ENCODE data around the gene TPPP2.
A peak's percentile ranks its signal among the peaks of the same experiment; 100 is the strongest.

The TPPP2 gene

DNA sequence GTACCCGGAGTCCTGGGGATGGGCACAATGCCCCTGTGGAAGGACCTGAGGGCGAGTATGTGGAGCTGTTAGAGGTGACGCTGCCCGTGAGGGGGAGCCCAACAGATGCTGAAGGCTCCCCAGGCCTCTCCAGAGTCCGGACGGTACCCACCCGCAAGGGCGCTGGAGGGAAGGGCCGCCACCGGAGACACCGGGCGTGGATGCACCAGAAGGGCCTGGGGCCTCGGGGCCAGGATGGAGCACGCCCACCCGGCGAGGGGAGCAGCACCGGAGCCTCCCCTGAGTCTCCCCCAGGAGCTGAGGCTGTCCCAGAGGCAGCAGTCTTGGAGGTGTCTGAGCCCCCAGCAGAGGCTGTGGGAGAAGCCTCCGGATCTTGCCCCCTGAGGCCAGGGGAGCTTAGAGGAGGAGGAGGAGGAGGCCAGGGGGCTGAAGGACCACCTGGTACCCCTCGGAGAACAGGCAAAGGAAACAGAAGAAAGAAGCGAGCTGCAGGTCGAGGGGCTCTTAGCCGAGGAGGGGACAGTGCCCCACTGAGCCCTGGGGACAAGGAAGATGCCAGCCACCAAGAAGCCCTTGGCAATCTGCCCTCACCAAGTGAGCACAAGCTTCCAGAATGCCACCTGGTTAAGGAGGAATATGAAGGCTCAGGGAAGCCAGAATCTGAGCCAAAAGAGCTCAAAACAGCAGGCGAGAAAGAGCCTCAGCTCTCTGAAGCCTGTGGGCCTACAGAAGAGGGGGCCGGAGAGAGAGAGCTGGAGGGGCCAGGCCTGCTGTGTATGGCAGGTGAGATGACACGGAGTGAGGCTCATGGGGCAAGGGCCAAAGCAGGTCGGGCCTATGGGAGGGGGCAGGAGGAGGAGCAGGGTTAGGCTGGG lies 44.6 kb downstream of the TPPP2 start:
- DNase-seq: no peak

DNA sequence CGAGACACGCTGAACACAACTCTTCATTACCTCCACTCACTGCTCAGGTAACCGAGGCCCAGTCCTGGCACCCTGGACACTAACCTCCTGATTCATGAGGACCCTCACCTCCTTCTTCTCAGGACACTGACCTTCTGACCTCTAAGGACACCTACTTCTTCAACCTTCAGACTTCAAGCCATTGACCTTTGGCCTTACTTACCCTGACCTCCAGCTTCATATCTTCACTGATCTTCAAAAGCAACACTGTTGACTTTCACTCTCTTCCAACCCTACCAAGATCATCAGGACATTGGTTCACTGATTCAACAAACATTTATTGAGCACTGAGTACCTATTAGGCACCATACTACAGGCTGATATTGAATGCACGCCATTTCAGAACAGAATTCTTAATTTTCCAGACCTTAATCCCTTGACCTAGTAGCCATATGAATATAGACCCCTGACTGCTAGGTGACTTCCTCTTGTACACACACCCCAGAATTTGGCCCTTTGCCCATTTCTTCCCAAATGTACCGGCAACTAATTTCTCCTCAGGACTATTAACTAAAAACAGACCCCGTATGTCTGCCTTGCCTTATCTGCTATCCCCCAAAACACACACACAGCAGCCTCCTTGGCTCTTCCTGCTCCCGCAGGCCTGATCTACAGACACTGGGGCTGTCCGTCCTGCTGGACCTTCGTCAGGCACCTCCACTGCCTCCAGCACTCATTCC lies 45.9 kb downstream of the TPPP2 start:
- DNase-seq: no peak

GRCh38 chr14:21077672-21078071 lies 47.7 kb downstream of the TPPP2 start:
- DNase-seq: no peak

DNA sequence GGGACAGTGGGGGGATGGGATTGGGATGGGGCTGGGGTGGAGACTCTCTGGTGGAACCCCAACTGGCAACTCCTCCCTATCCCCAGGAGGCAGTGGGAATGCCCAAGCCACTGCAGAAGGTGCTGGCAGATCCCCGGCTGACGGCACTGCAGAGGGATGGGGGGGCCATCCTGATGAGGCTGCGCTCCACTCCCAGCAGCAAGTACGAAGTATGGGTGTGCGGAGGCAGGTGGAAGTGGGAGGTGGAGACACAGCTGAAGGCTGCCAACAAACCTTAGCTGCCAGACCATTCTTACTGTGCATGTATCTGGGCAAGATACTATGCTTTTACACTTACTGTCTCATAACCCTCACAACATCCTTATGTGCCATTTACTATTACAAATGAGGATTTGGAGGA lies 48.3 kb downstream of the TPPP2 start:
- no peak for DNase-seq

DNA sequence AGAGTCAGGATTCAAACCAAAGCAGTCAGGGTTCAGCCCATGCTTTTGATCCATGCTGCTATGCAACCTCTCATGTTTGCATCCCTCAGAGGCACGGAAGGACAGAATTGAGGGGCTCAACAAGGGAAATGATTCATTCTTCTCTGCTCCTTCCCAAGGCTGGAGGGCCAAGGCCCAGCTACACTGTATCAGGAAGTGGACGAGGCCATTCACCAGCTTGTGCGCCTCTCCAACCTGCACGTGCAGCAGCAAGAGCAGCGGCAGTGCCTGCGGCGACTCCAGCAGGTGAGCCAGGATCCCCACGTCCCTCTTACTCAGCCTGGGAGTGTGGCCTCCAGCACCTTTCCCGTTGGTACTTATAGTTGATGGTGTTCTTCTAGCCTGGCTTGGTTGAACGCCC lies 48.7 kb downstream of the TPPP2 start:
- no peak for DNase-seq

- peak in 2 of 56 donors; percentile 17 to 29 for DNase-seq
These were observed 51.6 kb downstream of the TPPP2 start for GRCh38 chr14:21081521-21082142.

Measured in nucleus accumbens (tissue), 56 donors.